GM19328 (cell line): ENCODE measurements around the gene ATRX.
"Not testable (repeated sequence)": the region's sequence is repeated elsewhere in the genome, so short reads cannot be mapped to it uniquely, and the experiment has no call there.

Source experiments
- ATAC-seq: cut with Tn5 transposase; IDR thresholded peaks from one replicate; pipeline ENCODE4 v1.9.1; 2021; ENCODE audit warnings: mild to moderate bottlenecking, moderate library complexity; ENCODE audit not compliant: unreplicated experiment

Gene ATRX

GRCh38 chrX:77500164-77500563, 285.9 kb downstream of the ATRX start:
- not testable (repeated sequence) for ATAC-seq

GRCh38 chrX:77493677-77494553, 292.1 kb downstream of the ATRX start:
- no peak for ATAC-seq

GRCh38 chrX:77484045-77484444, 302.0 kb downstream of the ATRX start:
- no peak for ATAC-seq

- no peak for ATAC-seq
These were observed 330.6 kb downstream of the ATRX start for GRCh38 chrX:77455437-77455836.
